ENCODE data around the gene ANKRD27. TPM values are rescaled to one million over a fixed set of nuclear protein-coding genes. Genes with fewer than 3 reads are reported as not detected.
A peak's percentile ranks its signal among the peaks of the same experiment; 100 is the strongest.
"Not testable (repeated sequence)": the region's sequence is repeated elsewhere in the genome, so short reads cannot be mapped to it uniquely, and the experiment has no call there.

ANKRD27 gene
- total RNA-seq (2014; rRNA removed; shearing (Covaris generic)) = 43.3 and 48.3 TPM in 2 replicates

DNA sequence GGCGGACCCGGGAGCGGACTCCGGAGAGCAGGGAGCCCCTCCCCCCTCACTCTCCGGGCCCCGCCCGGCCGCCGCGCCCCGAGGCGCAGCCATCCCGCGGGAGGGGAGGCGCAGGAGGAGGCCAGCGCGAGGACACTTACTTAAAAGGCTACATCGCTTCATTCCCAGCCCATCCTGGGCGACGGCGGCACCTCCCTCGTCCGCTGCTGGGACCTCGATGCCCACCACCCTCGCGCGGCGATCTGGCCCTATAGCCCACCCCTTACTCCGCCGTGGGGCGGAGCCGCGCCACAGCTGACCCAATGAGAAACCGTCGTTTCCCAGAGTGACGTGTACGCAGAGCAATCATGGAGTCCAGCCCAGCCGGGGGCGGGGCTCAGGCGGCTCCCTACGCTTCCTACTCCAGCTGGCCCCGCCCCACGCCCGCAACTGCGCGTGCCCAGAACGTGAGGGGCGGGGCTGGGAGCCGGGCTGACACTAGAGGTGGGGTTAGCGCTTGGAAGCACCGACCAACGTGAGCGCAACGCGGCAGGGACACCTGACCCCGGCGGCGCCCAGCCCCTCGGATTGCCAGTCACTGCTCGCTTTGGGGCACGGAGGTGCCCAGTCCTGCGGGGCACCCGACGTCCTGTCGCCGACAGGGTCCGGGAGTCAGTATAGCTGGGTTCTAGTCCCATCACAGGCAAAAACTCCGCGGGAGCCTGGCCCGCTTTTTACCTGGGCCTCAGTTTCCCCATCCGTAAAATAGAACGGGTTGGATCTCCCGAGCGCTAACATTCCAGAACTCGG lies at the start of gene ANKRD27:
Gene ANKRD27 (minus strand): TSS at position 250 of the 789 bp plus-strand sequence. CDS start 16,165 bp downstream, outside the sequence.
- peak; percentile 97 for DNase-seq (ENCODE audit: low read depth)

DNA sequence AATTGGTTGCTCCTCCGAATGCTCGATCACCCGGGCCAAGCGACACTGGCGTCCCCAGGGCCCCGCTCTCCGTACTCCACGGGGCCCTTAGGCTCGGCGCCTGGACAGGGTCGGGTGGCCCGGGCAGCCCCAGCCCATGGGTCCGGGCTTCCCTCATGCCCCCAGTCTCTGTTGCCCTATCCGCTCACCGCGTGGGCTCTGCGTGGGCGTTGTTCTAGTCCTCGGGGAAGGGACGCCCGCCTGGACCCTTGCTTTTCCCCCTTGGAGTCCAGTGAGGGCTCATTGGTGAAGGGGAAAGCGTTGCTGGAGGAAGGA lies 45.9 kb upstream of the ANKRD27 start:
- no peak for DNase-seq (ENCODE audit: low read depth)

DNA sequence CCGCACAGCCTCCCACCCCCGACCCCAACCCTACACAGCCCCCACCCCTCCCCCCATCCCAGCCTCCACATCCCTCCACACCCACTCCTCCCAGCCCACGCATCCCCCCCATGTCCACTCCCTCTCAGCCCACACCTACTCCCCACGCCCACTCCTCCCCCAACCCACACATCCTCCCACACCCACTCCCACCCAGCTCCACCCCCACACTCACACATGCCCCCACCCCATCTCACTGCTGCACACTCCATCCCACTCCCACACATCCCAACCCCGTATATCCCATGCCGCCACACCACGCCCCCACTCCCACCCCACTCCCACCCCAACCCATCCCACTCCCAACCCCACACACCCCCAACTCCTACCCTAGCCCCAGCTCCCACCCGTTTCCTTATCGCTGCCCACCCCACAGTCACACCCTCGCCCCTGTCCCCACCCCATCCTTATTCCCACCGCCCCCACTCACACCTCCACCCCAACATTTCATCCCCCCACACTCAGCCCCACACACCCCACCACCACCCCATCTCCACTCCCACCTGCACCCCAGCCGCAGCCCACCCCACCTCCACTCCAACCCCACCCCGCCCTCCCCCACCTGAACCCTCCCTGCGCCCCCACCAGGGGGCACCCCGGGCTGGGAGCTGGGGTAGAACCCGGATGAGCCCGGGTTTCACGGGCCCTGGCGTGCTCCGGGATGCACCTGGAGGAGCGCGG lies 45.4 kb upstream of the ANKRD27 start:
- no peak for DNase-seq (ENCODE audit: low read depth)

DNA sequence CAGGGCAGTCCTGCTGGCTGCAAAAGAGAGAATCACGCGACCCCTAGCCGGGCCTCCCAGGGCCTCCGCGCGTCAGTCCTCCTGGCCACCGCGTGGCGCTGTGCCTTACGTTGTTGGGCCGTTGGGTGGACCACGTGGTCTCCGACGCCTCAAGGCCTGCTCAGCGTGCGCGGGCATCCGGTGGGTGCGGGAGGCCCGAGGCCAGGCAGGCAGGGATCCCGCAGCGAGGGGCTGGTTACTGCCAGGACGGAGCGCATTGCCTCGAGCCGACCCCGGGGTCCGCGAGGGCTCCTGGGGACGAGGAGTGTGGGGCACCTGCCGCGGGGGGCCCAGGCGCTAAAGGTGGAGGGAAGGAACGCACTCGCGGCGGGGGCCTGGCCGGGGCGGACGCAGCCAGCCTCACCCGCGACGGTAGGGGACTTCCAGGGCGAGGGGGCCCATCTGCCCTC lies 44.7 kb upstream of the ANKRD27 start, which contains the start of gene TDRD12:
Gene TDRD12 (plus strand): TSS at position 157 of the 449 bp plus-strand sequence. CDS start 306 bp downstream, outside the sequence.
- DNase-seq (ENCODE audit: low read depth) = no peak

DNA sequence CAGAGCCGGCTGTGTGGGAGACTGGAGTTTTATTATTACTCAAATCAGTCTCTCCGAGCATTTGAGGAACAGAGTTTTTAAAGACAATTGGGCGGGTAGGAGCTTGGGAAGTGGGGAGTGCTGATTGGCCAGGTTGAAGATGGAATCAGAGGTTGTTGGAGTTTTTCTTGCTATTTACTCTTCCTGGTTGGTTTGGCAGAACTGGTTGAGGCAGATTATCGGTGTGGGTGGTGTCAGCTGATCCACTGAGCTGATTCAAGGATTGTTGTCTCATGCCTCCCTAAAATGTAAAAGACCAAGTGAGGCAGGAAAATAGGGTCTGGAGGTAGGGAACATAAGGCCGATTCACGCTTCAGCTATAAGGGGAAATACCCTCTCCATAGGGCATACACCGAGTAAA lies 43.3 kb upstream of the ANKRD27 start:
- no peak for DNase-seq (ENCODE audit: low read depth)

DNA sequence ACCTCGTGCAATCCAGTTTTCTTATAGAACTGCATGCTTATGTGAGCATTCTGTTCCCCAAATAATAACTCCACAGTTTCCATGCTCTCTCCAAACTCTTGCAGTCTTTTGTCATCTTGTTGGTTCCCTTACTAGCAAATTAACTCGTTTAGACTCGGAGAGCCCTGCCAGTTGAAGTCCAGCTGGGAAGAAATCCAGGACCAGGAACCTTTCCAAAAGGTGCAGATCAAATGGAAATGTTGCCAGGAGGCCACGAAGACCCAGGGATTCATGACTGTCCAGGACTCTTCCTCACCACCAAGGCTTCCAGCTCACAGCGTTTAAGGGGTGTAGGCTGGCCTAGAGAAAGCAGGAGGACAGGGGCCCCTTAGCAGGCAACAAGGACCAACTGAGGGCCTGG lies 42.5 kb upstream of the ANKRD27 start:
- DNase-seq (ENCODE audit: low read depth) = no peak

DNA sequence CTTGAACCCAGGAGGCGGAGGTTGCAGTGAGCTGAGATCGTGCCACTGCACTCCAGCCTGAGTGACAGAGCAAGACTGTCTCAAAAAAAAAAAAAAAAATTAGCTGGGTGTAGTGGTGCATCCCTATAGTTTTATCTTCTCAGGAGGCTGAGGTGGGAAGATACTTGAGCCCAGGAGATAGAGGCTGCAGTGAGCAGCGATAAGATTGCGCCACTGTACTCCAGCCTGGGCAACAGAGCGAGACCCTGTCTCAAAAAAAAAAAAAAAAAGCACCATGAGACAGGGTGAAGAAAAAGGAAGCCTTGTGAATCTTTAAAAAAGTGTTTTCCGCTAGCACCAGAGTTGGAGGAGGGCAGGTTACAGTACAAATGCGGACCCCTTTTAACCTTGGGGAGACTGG lies 41.2 kb upstream of the ANKRD27 start:
- not testable (repeated sequence) for DNase-seq (ENCODE audit: low read depth)

DNA sequence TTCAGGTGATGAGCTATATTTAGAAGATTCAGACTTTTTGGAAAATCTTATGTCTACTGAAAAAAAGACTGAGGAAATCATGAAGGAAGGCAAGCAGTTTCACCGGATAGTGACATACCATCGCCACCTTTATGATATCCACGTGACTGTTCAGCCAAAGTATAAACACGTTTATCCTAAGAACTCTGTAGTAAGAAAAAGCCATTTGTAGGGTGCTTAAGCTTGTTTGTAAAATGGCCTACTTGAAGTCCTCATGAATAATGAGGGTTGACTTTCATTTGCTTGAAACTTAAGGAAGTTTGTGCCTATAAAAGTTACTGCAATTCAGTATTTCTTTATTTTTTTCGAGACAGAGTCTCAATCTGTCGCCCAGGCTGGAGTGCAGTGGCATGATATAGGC lies 36.8 kb upstream of the ANKRD27 start:
- no peak for DNase-seq (ENCODE audit: low read depth)

DNA sequence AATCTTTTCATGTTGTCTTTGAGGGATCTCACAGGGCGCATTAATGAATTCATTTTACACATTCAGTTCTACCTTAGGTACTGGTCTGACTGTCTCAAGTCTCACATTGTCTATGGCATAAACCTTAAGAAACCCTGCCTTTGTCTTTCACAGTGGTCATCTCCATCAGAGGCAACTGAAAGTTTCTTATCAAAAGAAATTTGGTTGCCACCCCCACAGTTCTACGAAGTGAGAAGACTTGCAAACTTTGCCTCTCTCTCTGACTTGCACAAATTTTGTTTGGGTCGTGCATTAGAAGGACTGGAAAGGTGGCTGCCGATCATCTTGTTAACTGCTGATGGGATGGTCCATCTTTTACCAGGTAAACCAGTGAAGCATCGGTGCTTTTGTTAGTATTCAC lies 34.1 kb upstream of the ANKRD27 start:
- no peak for DNase-seq (ENCODE audit: low read depth)

DNA sequence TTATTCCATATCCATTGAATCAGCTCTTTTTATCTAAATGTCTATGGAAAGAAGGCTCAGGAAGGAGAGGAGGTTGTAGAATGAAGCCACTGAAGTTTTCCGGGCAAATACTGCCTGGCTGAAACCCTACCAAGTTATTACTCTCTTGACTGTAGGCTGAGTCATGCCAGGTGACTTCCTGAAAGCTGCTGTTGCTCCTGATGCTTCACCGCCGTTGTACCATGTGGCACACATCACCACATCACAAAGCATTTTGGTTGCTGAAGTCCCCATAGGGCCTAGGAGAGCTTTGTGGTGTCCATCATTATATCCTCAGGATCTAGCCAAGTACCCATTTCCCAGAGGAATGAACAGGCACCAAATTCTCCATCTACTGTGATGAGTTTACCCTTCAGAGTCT lies 33.5 kb upstream of the ANKRD27 start:
- no peak for DNase-seq (ENCODE audit: low read depth)

DNA sequence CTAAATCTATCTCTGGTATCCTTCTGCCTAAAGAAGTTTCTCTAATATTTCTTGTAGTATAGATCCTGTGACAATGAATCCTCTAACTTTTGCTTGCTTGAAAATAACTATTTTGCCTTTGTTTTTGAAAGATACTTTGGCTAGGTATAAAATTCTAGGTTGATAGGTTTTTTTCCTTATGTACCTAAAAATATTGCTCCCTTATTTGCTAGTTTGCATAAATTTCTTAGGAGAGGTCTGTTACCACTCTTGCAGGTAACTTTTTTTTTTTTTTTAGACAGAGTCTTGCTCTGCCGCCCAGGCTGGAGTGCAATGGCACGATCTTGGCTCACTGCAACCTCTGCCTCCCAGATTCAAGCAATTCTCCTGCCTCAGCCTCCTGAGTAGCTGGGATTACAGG lies 29.0 kb upstream of the ANKRD27 start:
- not testable (repeated sequence) for DNase-seq (ENCODE audit: low read depth)

DNA sequence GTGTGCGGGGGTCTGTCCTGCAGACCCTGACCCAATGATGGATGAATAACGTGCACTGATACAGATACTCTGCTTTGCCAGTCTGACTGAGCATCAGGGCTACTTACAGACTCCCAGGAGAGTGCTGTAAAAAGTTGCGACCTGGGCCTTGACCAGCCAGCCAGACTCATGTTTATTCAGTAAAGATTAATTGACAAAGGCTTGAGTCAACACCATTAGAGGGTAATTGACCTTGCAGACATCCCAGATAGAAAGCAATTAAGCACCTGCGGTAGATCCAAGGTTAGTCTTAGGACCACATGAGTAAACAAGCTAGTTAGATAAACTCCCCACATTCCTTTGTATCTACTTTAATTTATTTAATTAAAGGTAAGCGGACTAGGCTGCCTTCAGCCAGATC lies 27.0 kb upstream of the ANKRD27 start:
- peak; percentile 19 for DNase-seq (ENCODE audit: low read depth)

DNA sequence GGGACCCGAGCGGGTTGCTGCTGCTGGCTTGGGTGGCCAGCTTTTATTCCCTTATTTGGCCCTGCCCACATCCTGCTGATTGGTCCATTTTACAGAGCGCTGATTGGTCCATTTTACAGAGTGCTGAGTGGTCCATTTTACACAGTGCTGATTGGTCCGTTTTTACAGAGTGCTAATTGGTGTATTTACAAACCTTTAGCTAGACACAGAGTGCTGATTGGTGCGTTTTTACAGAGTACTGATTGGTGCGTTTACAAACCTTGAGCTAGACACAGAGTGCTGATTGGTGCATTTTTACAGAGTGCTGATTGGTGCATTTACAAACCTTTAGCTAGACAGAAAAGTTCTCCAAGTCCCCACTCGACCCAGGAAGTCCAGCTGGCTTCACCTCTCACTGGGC lies 25.1 kb upstream of the ANKRD27 start:
- DNase-seq (ENCODE audit: low read depth) = not testable (repeated sequence)

DNA sequence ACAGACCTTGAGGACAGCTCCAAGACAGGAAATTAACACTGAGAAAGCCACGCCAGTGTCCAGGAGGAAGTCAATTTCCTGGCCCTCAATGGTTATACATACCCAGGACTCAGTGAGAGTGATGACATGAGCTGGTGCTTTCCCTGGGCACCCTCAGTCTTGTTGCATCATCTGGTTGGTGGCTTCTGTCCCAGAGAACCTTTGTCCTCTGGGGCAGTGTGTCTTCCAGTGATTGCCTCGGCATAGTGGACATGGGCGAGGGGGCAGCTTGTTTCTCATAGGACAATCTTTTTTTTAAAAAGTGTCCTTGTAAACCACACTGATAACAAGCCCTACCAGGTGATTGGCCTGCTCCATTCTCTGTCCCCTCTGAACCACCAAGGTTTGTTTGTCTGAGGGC lies 21.8 kb upstream of the ANKRD27 start:
- not testable (repeated sequence) for DNase-seq (ENCODE audit: low read depth)

DNA sequence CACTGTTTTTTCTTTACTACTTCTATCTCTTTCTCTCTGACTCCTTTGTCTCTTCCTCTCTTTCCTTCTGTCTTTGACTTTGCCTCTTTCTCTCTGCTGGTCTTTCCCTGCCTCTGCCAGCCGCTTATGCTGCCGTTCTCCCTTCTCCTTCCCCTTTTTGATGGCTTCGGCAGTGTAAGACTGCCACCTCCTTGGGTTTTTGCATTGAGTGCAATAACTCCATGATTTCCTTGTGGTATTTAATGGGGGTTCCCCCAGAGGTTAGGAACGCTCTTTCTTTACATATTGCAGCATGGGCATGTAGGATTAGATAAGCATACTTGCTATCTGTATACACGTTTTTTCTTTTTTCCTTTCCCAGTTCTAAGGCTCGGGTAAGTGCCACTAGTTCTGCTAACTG lies 20.5 kb upstream of the ANKRD27 start:
- DNase-seq (ENCODE audit: low read depth) = not testable (repeated sequence)

DNA sequence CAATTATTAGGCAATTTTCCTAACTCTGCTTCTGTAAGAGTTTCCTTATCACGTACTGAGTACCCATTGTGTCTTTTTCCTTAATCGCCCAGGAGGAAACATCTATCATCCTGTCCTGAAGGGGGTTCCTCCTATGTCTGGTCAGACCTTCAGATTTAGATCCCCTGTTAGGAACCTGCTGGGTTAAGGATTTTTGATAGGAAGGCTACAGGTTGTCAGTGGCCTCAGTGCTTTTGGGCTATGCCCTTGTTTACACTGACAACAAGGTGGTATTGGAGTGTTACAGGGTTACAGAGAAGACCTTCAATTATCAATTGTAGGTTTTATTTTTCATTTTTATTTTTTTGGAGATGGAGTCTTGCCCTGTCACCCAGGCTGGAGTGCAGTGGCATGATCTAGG lies 19.9 kb upstream of the ANKRD27 start:
- DNase-seq (ENCODE audit: low read depth) = not testable (repeated sequence)

DNA sequence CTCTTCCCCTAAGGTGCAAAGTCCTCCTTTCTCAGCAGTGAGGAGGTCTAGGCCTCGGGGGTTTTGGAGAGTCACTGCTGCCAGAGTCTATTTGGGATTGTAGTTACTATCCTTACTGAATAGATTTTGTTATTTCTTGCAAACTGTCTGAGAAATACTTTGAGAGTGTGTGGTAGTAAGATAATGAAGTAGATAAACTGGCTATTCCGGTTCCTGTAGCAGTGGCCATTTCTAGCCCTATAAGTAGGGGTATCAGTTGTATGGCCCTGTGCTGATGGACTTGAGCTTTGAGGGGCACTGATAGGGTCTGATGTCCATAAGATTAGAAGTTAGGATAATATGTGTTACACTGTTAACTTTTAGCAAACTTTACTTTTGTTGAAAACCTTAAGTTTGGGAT lies 19.3 kb upstream of the ANKRD27 start:
- not testable (repeated sequence) for DNase-seq (ENCODE audit: low read depth)

DNA sequence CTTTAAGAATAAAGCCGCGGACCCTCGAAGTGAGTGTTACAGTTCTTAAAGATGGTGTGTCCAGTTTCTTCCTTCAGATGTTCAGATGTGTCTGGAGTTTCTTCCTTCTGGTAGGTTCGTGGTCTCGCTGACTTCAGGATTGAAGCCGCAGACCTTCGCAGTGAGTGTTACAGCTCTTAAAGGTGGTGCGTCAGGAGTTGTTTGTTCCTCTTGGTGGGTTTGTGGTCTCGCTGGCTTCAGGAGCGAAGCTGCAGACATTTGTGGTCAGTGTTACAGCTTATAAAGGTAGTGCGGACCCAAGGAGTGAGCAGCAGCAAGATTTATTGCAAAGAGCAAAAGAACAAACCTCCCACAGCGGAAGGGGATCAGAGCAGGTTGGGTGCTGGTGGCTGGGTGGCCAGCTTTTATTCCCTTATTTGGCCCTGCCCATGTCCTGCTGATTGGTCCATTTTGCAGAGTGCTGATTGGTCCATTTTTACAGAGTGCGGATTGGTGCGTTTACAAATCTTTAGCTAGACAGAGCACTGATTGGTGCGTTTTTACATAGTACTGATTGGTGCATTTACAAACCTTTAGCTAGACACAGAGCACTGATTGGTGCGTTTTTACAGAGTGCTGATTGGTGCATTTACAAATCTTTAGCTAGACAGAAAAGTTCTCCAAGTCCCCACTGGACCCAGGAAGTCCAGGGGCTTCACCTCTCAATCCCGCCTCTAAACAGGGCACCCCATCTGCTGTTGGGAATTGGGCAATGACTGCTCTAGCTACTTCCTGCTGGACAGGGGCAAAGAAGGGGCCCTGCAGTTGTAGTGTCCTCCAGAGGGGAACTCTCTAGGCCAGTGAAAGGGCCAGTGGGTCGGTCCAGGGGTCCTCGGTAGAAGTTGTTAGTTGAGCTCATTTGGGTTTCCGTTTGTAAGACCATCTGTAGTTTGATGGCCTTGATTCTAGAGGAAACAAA lies 18.4 kb upstream of the ANKRD27 start:
- not testable (repeated sequence) for DNase-seq (ENCODE audit: low read depth)

DNA sequence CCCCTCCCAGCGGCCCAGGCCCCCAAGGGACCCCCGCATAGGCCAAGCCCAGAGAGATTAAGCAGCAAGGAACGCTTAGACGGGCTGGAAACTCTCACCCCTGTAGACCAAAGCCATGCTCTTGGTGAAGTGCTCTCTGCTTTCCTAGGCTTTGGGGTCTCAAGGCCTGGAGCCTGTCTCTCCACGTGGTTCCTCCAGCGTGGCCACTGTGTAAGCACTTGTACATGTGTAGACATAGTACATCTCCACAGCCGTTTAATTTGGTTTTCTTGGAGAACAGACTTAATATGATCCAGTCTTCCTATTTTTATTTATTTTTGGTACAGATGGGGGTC lies 17.7 kb upstream of the ANKRD27 start:
- DNase-seq (ENCODE audit: low read depth) = no peak

DNA sequence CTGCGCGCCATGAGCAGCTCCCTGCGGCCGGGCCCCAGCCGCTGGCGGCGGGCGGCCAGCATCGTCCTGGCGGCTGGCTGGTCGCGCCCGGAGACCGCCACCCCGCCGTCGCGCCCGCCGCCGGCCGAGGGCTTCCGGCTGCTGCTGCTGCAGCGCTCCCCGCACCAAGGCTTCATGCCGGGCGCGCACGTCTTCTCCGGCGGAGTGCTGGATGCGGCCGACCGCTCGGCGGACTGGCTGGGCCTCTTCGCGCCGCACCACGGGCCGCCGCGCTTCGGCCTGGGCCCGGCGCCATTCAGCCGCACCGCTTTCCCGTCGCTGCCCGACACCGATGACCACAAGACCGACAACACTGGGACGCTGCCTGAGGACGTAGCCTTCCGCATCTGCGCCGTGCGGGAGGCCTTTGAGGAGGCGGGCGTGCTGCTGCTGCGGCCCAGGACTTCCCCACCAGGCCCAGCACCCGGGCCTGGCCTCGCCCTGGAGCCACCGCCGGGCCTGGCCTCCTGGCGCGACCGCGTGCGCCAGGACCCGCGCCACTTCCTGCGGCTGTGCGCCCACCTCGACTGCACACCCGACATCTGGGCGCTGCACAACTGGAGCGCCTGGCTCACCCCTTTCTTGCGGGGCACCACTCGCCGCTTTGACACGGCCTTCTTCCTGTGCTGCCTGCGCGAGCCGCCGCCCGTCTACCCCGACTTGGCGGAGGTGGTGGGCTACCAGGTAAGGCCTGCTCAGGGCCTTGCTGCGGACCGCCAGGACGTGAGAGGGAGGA lies 17.2 kb upstream of the ANKRD27 start:
- peak; percentile 68 for DNase-seq (ENCODE audit: low read depth)

DNA sequence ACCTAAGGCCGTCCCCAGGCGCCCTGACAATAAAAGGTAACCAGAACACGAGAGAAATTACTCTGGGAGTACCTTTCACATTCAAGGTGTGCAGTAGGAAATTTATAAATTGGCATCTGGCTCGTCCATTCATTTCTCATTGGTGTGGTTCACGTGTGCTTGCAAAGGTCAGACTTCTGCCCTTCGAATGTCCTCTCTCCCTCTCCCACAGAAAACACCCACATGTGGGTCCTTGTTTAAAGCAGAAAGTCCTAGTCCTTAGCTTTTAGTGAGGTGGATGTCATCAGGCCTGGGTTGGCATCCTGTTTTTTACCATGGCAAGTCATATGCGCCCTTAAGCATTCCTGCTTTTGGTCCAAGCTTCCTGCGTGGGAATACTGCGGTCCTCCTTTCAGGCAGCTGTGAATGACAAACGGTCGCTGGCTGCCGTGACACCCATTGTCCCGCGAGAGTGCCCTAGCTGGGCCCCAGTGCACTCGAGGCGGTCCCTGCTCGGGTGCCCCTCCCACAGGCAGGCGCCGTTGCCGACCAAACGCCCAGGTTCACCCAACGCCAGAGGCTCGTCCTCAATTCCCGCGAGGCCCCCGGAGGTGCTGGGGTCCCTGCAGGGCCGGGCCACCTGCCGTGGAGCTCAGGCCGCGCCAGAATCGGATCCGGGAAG lies 16.4 kb upstream of the ANKRD27 start, which contains the start of gene NUDT19:
Gene NUDT19 (plus strand): TSS at position 531 of the 661 bp plus-strand sequence. CDS start 140 bp downstream, outside the sequence.
- peak; percentile 89 for DNase-seq (ENCODE audit: low read depth)
